SK-N-SH (cell line): ENCODE data around the gene GPR85. TPM values are rescaled to one million over a fixed set of nuclear protein-coding genes. Genes with fewer than 3 reads are reported as not detected.

Experiments
- CTCF ChIA-PET: fragments of 300-600, 350-600 bp; formaldehyde crosslinking; extraction: SDS; loops from one replicate; lab custom pipeline; 2021; lab: Yijun Ruan, JAX
- POLR2A ChIA-PET: fragments of 350-600 bp; sonication (Branson Sonifier 250); formaldehyde crosslinking; extraction: SDS; loops from one replicate; lab custom pipeline; 2020; ENCODE audit warnings: antibody characterized with exemption, inconsistent platforms; lab: Yijun Ruan, JAX
- DNase-seq: peaks from one replicate; pipeline ENCODE4 v3.0.0; 2012
- H2AFZ ChIP-seq: fragments of 200-600 bp; sonication (generic); 2 replicates; pipeline ENCODE4 v1.8.1; 2016; ENCODE audit warnings: antibody characterized with exemption, mild to moderate bottlenecking, low read depth
- H3F3A ChIP-seq: fragments of 200-600 bp; sonication (generic); replicated peaks from 2 replicates; pipeline ENCODE3; 2016; ENCODE audit warnings: antibody characterized with exemption, mild to moderate bottlenecking; ENCODE audit not compliant: insufficient read depth
- H3K27ac ChIP-seq, 2 experiments: fragments of 200-500 bp in 1 of 2; fragments of 200-600 bp in 1 of 2; sonication (Bioruptor generic) in 1 of 2; sonication (generic), shearing (Covaris generic) in 1 of 2; 2 replicates each; pipeline versions ENCODE4 v1.5.1 to v1.6.1; 2014 to 2016; ENCODE audit warnings: low read depth in 2 of 2, inconsistent platforms in 1 of 2, low read length in 1 of 2, mild to moderate bottlenecking in 1 of 2, mixed read lengths in 1 of 2
- H3K27me3 ChIP-seq: fragments of 200-600 bp; sonication (generic), shearing (Covaris generic); 2 replicates; pipeline ENCODE4 v1.6.1; 2016; ENCODE audit warnings: mixed run types; ENCODE audit not compliant: insufficient read depth
- H3K36me3 ChIP-seq, 2 experiments: fragments of 200-500 bp in 1 of 2; fragments of 200-600 bp in 1 of 2; sonication (Bioruptor generic) in 1 of 2; sonication (generic) in 1 of 2; replicated peaks in 1 of 2; 2 replicates each; pipeline versions ENCODE3 to v1.5.1; 2014 to 2016; ENCODE audit warnings: low read length in 1 of 2, mild to moderate bottlenecking in 1 of 2; ENCODE audit not compliant: insufficient read depth in 2 of 2, control insufficient read depth in 1 of 2
- H3K4me1 ChIP-seq, 2 experiments: fragments of 200-500 bp in 1 of 2; fragments of 200-600 bp in 1 of 2; sonication (Bioruptor generic) in 1 of 2; sonication (generic), shearing (Covaris generic) in 1 of 2; 2 replicates each; pipeline versions ENCODE4 v1.5.1 to v1.6.1; 2014 to 2016; ENCODE audit warnings: low read depth in 1 of 2, low read length in 1 of 2, mixed run types in 1 of 2; ENCODE audit not compliant: insufficient read depth in 2 of 2, control insufficient read depth in 1 of 2
- H3K4me2 ChIP-seq: fragments of 200-600 bp; sonication (generic), shearing (Covaris generic); 2 replicates; pipeline ENCODE4 v1.6.1; 2017; ENCODE audit warnings: mixed run types
- H3K4me3 ChIP-seq, 2 experiments: fragments of 200-500 bp in 1 of 2; fragments of 200-600 bp in 1 of 2; sonication (Bioruptor generic) in 1 of 2; sonication (generic), shearing (Covaris generic) in 1 of 2; 2 replicates each; pipeline versions ENCODE4 v1.5.1 to v1.8.1; 2014 to 2016; ENCODE audit warnings: low read depth in 2 of 2, inconsistent platforms in 1 of 2, low read length in 1 of 2, mild to moderate bottlenecking in 1 of 2, mixed read lengths in 1 of 2, moderate library complexity in 1 of 2
- H3K79me2 ChIP-seq: fragments of 200-600 bp; sonication (generic); 2 replicates; pipeline ENCODE4 v1.8.1; 2017; ENCODE audit warnings: mild to moderate bottlenecking; ENCODE audit not compliant: insufficient read depth
- H3K9ac ChIP-seq: fragments of 200-600 bp; sonication (generic); 2 replicates; pipeline ENCODE4 v1.6.1; 2017; ENCODE audit warnings: mixed run types
- H3K9me2 ChIP-seq: fragments of 200-600 bp; sonication (generic); 2 replicates; pipeline ENCODE4 v1.6.1; 2017; ENCODE audit warnings: mixed run types
- H3K9me3 ChIP-seq: fragments of 200-600 bp; sonication (generic); 2 replicates; pipeline ENCODE4 v1.6.1; 2017; ENCODE audit warnings: mixed run types, mild to moderate bottlenecking, moderate library complexity
- H4K20me1 ChIP-seq: fragments of 200-600 bp; sonication (generic); 2 replicates; pipeline ENCODE4 v1.6.1; 2017; ENCODE audit warnings: mild to moderate bottlenecking, mixed run types; ENCODE audit not compliant: insufficient read depth
- FOSL2 ChIP-seq: IDR thresholded peaks from 2 replicates; pipeline ENCODE4 v1.4.0; 2012; ENCODE audit warnings: low read depth, mild to moderate bottlenecking, moderate library complexity, borderline replicate concordance
- GABPA ChIP-seq: IDR thresholded peaks from 2 replicates; pipeline ENCODE4 v1.4.0; 2012; ENCODE audit warnings: low read depth, mild to moderate bottlenecking
- GATA2 ChIP-seq: sonication (generic); formaldehyde crosslinking; IDR thresholded peaks from 2 replicates; pipeline ENCODE4 v1.5.0; 2020; ENCODE audit warnings: mild to moderate bottlenecking, missing genetic modification reagents
- MEF2A ChIP-seq: IDR thresholded peaks from 2 replicates; pipeline ENCODE4 v1.4.0; 2012; ENCODE audit warnings: low read depth, borderline replicate concordance
- SIN3A ChIP-seq: IDR thresholded peaks from 2 replicates; pipeline ENCODE4 v1.6.1; 2012; ENCODE audit warnings: low read depth, mild to moderate bottlenecking, low read length, moderate library complexity, borderline replicate concordance
- SMC3 ChIP-seq: IDR thresholded peaks from 2 replicates; pipeline ENCODE4 v1.6.1; 2012; ENCODE audit warnings: low read depth, low read length, improper control_type of control experiment
- WGBS: methylation state at CpG from one replicate; pipeline ENCODE4 v1.1.6; 2017; ENCODE audit warnings: low lambda C conversion rate; 5-methylcytosine and 5-hydroxymethylcytosine counted together
- polyA plus RNA-seq, 3 experiments: library from polyadenylated mRNA; depleted of rRNA; stranded (reverse); fragments of >200 nt; gene quantifications; 2 replicates each; pipeline ENCODE4 v1.2.3, GENCODE V29; 2012
- TF ChIP-seq, protein P1 (sequence below): IDR thresholded peaks from 2 replicates; pipeline ENCODE4 v1.4.0; 2012; ENCODE audit warnings: low read depth, borderline replicate concordance
- TF ChIP-seq, protein P2 (sequence below): fragments of 150-350 bp; IDR thresholded peaks from 2 replicates; pipeline ENCODE4 v1.6.1; 2017; ENCODE audit warnings: antibody characterized with exemption, low read length, low read depth, borderline replicate concordance
- TF ChIP-seq, protein P3 (sequence below): fragments of 200-600 bp; sonication (generic); IDR thresholded peaks from 2 replicates; pipeline ENCODE4 v1.6.1; 2017; ENCODE audit warnings: antibody characterized with exemption, mild to moderate bottlenecking, moderate library complexity
- TF ChIP-seq, protein P4 (sequence below): fragments of 150-350 bp; IDR thresholded peaks from 2 replicates; pipeline ENCODE4 v1.6.1; 2016; ENCODE audit warnings: mild to moderate bottlenecking, low read depth, low read length
- TF ChIP-seq, protein P5 (sequence below): IDR thresholded peaks from 2 replicates; pipeline ENCODE4 v1.6.1; 2012; ENCODE audit warnings: mild to moderate bottlenecking, low read depth, low read length, moderate library complexity

The GPR85 gene
- polyA plus RNA-seq, 1 of the 3 experiments (the other 2 are of a cell fraction) = 2.9 TPM

DNA sequence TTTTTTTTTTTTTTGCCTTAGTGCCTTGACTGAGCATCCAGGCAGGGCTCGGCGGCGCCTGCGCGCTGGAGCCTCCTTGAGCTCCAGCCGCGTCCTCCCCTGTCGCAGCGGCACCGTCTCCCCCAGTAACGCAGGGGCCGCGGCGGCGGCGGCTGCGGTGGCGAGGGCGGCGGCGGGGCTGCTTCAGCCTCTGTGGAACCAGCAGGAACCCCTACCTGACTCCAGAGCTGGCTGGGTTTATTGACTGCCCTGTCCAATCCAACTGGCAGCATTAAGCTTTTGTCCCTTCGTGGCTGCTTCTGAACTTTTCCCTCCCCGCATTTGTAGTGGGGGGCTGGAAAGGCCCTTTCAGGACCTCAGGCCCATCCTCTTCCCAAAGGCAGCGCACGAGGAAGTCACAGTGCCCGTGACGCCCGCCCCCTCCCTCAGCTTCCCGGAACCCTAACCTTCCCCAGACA, at the start of gene GPR85 (continued):
- no peak for TF ChIP-seq FOSL2
- TF ChIP-seq, protein P1, sequence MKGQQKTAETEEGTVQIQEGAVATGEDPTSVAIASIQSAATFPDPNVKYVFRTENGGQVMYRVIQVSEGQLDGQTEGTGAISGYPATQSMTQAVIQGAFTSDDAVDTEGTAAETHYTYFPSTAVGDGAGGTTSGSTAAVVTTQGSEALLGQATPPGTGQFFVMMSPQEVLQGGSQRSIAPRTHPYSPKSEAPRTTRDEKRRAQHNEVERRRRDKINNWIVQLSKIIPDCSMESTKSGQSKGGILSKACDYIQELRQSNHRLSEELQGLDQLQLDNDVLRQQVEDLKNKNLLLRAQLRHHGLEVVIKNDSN = no peak
- TF ChIP-seq, protein P2, sequence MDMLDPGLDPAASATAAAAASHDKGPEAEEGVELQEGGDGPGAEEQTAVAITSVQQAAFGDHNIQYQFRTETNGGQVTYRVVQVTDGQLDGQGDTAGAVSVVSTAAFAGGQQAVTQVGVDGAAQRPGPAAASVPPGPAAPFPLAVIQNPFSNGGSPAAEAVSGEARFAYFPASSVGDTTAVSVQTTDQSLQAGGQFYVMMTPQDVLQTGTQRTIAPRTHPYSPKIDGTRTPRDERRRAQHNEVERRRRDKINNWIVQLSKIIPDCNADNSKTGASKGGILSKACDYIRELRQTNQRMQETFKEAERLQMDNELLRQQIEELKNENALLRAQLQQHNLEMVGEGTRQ = no peak
- TF ChIP-seq GATA2 (CRISPR knock-in tag) = no peak

DNA sequence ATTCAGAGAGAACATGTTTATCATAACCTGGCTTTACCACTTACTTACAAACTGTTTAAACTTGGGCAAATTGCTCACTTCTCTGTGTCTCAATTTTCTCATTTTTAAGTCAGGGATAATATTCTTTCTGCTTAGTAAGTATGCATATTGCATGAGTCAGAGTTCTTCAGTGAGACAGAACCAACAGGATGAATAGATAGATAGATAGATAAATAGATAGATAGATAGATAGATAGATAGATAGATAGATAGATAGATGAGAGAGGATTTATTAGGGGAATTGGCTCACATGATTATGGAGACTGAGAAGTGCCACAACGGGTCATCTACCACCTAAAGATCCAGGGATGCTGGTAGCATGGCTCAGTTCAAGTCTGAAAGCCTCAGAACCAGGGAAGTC, 47.4 kb upstream of the GPR85 start:
- CTCF ChIA-PET = interaction anchor here (2.3 kb wide), 1 partner anchor 26 kb away, joined by 7 read pairs; no protein-coding TSS in a partner anchor
- no peak for DNase-seq
- Histone ChIP-seq H3K27me3 (no peaks in the 10 kb centered on the region), H3K4me2 (no peak overlapping the region), H3K4me3 (no peak overlapping the region), H3K9ac (no peak overlapping the region), H3F3A (no peaks in the 10 kb centered on the region), H3K9me2 (no peaks in the 10 kb centered on the region), H3K4me1 (no peaks in the 10 kb centered on the region), H3K36me3 (no peaks in the 10 kb centered on the region), H4K20me1 (no peaks in the 10 kb centered on the region), H3K27ac (no peak overlapping the region), H3K9me3 (no peaks in the 10 kb centered on the region), H2AFZ (no peak overlapping the region), H3K79me2 (no peaks in the 10 kb centered on the region)
- 60% methylated on average over 1 of the region's 1 CpG for WGBS
- no peak for TF ChIP-seq SIN3A
- TF ChIP-seq GABPA = no peak
- no peak for TF ChIP-seq SMC3
- TF ChIP-seq, protein P3, sequence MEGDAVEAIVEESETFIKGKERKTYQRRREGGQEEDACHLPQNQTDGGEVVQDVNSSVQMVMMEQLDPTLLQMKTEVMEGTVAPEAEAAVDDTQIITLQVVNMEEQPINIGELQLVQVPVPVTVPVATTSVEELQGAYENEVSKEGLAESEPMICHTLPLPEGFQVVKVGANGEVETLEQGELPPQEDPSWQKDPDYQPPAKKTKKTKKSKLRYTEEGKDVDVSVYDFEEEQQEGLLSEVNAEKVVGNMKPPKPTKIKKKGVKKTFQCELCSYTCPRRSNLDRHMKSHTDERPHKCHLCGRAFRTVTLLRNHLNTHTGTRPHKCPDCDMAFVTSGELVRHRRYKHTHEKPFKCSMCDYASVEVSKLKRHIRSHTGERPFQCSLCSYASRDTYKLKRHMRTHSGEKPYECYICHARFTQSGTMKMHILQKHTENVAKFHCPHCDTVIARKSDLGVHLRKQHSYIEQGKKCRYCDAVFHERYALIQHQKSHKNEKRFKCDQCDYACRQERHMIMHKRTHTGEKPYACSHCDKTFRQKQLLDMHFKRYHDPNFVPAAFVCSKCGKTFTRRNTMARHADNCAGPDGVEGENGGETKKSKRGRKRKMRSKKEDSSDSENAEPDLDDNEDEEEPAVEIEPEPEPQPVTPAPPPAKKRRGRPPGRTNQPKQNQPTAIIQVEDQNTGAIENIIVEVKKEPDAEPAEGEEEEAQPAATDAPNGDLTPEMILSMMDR = no peak
- TF ChIP-seq, protein P4, sequence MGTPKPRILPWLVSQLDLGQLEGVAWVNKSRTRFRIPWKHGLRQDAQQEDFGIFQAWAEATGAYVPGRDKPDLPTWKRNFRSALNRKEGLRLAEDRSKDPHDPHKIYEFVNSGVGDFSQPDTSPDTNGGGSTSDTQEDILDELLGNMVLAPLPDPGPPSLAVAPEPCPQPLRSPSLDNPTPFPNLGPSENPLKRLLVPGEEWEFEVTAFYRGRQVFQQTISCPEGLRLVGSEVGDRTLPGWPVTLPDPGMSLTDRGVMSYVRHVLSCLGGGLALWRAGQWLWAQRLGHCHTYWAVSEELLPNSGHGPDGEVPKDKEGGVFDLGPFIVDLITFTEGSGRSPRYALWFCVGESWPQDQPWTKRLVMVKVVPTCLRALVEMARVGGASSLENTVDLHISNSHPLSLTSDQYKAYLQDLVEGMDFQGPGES = no peak
- no peak for TF ChIP-seq MEF2A
- TF ChIP-seq, protein P5, sequence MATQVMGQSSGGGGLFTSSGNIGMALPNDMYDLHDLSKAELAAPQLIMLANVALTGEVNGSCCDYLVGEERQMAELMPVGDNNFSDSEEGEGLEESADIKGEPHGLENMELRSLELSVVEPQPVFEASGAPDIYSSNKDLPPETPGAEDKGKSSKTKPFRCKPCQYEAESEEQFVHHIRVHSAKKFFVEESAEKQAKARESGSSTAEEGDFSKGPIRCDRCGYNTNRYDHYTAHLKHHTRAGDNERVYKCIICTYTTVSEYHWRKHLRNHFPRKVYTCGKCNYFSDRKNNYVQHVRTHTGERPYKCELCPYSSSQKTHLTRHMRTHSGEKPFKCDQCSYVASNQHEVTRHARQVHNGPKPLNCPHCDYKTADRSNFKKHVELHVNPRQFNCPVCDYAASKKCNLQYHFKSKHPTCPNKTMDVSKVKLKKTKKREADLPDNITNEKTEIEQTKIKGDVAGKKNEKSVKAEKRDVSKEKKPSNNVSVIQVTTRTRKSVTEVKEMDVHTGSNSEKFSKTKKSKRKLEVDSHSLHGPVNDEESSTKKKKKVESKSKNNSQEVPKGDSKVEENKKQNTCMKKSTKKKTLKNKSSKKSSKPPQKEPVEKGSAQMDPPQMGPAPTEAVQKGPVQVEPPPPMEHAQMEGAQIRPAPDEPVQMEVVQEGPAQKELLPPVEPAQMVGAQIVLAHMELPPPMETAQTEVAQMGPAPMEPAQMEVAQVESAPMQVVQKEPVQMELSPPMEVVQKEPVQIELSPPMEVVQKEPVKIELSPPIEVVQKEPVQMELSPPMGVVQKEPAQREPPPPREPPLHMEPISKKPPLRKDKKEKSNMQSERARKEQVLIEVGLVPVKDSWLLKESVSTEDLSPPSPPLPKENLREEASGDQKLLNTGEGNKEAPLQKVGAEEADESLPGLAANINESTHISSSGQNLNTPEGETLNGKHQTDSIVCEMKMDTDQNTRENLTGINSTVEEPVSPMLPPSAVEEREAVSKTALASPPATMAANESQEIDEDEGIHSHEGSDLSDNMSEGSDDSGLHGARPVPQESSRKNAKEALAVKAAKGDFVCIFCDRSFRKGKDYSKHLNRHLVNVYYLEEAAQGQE = no peak
- POLR2A ChIA-PET = no interaction called here
